Measurements from ENCODE around the gene UBE3C. TPM values are rescaled to one million over a fixed set of nuclear protein-coding genes. Genes with fewer than 3 reads are reported as not detected.

UBE3C gene
- total and polyA plus RNA-seq, 2 of the 13 experiments (the other 11 are each of a cell fraction or from before 2014, with no cell fraction given): 27.0 to 48.2 TPM

- TF ChIP-seq ZNF276 (CRISPR knock-in tag; IDR thresholded peaks at IDR 0.05; ENCODE audit: low read depth) (peak; percentile 46; the same call in 1 of the 2 replicates), ZNF792 (CRISPR knock-in tag; IDR thresholded peaks at IDR 0.05) (no peak), ZNF646 (CRISPR knock-in tag; IDR thresholded peaks at IDR 0.05) (no peak), THAP11 (CRISPR knock-in tag; IDR thresholded peaks at IDR 0.05) (peak; percentile 48; the same call in 1 of the 2 replicates), RELA (CRISPR knock-in tag; IDR thresholded peaks at IDR 0.05) (no peak), DNMT3B (CRISPR knock-in tag; conservative IDR thresholded peaks at IDR 0.05) (no peak), CENPBD1 (CRISPR knock-in tag; IDR thresholded peaks at IDR 0.05; ENCODE audit: borderline replicate concordance, low read depth) (no peak), ZNF510 (CRISPR knock-in tag; IDR thresholded peaks at IDR 0.05; ENCODE audit: low read depth) (no peak), ZNF790 (CRISPR knock-in tag; IDR thresholded peaks at IDR 0.05; ENCODE audit: borderline replicate concordance) (no peak), FOXP4 (CRISPR knock-in tag; IDR thresholded peaks at IDR 0.05) (no peak), KLF12 (CRISPR knock-in tag; IDR thresholded peaks at IDR 0.05; ENCODE audit: borderline replicate concordance) (no peak), KAT7 (CRISPR knock-in tag; IDR thresholded peaks at IDR 0.05; ENCODE audit: borderline replicate concordance) (no peak), KMT2A (CRISPR knock-in tag; IDR thresholded peaks at IDR 0.05) (no peak)
- TF ChIP-seq, protein P1, sequence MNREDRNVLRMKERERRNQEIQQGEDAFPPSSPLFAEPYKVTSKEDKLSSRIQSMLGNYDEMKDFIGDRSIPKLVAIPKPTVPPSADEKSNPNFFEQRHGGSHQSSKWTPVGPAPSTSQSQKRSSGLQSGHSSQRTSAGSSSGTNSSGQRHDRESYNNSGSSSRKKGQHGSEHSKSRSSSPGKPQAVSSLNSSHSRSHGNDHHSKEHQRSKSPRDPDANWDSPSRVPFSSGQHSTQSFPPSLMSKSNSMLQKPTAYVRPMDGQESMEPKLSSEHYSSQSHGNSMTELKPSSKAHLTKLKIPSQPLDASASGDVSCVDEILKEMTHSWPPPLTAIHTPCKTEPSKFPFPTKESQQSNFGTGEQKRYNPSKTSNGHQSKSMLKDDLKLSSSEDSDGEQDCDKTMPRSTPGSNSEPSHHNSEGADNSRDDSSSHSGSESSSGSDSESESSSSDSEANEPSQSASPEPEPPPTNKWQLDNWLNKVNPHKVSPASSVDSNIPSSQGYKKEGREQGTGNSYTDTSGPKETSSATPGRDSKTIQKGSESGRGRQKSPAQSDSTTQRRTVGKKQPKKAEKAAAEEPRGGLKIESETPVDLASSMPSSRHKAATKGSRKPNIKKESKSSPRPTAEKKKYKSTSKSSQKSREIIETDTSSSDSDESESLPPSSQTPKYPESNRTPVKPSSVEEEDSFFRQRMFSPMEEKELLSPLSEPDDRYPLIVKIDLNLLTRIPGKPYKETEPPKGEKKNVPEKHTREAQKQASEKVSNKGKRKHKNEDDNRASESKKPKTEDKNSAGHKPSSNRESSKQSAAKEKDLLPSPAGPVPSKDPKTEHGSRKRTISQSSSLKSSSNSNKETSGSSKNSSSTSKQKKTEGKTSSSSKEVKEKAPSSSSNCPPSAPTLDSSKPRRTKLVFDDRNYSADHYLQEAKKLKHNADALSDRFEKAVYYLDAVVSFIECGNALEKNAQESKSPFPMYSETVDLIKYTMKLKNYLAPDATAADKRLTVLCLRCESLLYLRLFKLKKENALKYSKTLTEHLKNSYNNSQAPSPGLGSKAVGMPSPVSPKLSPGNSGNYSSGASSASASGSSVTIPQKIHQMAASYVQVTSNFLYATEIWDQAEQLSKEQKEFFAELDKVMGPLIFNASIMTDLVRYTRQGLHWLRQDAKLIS (CRISPR knock-in tag; IDR thresholded peaks at IDR 0.05): no peak
Measured at GRCh38 chr7:157273208-157274093, 134.7 kb downstream of the UBE3C start (continued).

All from HepG2 (cell line).